Hematopoietic multipotent progenitor cell treated with erythropoietin and hydrocortisone succinate and interleukin-3 and kit ligand, for 4 days (in vitro differentiated cells): ENCODE results near the gene CAPSL.
A peak's percentile ranks its signal among the peaks of the same experiment; 100 is the strongest.
"Not testable (repeated sequence)": the region's sequence is repeated elsewhere in the genome, so short reads cannot be mapped to it uniquely, and the experiment has no call there.

Experiments used
- DNase-seq: peaks from one replicate; pipeline ENCODE4 v3.0.0-alpha.2; 2015

Gene CAPSL

DNA sequence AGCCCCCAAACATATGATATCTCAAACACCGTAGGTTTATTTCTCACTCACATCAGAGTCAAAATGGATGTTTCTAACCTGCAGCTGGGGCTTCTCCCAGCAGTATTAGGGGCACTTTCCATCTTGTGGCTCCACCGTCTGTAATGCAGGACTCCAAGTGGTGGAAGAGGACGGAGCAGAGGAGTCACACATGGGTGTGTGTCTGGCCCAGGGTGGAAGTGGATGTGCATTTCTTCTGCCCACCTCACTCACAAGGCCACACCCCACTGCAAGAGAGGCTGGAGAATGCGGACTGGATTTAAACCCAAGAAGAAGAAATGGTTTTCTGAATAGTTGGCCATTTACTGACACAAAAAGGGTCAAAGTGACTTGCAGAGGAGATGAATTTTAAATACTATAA, 67.8 kb downstream of the CAPSL start:
- no peak for DNase-seq

DNA sequence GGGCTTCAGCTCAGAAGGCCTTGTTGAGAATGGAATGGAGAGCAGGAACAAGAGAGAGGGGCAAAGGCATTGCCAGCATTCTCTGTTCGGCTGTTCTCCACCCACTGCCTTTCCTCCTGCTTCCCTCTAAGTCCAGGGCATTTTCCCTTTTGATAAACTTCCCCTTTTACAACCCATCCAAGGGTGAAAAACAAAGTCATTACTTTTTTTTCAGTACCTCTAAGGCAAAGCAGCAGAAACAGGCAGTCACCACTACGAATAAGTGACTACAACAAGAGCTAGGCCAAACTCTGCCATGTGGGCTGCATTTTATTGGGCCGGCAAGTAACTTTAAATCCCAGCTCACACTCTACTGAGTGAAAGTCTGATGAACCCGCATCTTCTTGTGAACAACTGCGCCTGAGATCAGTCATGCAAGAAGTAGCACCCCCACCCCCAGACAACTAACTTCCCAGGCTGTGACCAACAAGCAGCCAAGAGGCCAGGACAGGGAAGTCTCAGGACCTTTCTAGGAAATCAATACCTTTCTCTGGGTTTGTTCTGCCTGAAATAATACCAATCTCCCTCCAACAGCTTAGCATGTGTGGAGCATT, 68.6 kb downstream of the CAPSL start:
- DNase-seq: no peak

DNA sequence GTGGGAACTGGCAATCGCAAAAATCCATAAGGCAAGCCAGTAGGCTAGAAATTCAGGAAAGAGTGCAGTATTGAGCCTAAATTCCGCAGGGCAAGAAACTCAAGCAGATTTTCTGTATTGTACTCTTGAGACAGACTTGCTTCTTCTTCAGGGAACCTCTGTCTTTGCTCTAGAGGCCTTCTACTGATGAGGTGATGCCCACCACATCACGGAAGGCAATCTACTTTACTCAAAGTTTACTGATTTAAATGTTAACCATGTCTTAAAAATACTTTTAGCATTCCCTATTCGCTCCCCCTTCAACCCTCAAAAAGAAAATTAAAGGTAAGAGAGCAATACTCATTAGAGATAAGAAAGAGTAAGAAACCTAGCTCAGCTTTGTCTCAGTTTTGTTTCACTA, 70.4 kb downstream of the CAPSL start:
- DNase-seq: no peak

DNA sequence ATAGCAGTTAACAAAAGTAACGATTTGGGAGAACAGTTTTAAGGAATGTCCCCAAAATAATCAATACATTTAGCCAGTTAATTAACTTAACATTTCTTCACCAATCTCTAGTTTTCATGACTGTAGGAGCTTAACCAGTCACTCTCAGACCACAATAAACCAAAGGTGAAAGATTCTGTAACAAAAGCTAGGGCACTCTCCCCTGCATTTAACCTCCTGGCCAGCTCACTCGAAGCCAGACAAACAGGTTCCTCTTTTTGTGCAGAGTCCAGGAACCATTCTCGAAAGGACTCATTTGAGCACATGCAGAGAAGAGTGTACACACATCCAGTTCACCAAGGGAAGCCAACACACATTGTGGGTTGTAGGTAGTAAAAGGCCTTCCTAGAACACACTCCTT, 75.3 kb downstream of the CAPSL start:
- peak; percentile 59 for DNase-seq

DNA sequence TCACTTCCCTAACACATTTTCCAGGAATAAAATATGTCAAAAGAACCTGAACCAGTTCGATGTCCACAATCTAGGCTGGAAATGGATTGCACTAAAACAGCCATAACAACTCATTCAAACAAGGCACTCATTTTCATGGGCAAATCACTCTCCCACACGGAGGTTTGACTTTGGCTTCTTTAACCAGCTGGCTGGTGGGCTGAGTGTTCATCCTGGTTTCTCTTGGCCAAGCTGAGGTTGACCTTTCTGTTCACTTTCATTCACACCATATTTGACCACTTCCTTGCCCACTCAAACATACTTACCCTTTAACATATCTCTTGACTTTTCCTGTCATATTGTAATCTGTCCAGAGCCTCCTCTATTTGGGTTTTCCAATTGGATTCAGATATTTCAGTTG, 76.3 kb downstream of the CAPSL start:
- DNase-seq: no peak

DNA sequence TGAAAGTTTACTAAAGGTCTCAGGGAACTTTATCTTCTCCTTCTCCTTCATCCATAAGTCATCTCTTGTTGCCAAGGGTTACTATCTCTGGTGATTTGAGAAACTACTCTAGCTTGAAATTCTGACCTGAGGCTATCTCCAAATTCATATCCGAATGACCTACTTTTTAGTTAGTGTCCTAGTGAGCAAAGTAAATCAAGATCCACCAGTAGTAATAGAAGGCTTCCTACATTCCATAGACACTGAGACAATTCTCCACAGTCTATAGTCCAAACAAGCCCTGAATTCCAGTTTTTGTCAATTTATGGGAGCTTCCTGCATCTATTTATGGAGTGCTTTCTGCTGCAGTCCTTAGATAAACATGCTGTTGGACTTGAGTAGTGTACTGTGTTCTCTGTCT, 76.7 kb downstream of the CAPSL start:
- no peak for DNase-seq

DNA sequence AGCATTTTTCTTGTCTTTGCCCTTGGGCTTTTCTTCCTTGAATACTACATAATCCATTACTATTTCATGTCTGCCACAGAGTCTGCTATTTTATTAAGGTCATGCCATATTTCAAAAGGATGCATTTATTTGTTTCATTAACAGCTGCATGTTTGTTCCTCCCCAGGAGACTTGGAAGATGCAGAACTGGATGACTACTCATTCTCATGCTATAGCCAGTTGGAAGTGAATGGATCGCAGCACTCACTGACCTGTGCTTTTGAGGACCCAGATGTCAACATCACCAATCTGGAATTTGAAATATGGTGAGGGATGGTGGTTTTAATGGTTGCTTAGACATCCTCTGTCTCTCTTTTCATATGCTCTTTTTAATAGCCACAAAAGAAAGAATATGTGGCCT, 77.7 kb downstream of the CAPSL start:
- no peak for DNase-seq

DNA sequence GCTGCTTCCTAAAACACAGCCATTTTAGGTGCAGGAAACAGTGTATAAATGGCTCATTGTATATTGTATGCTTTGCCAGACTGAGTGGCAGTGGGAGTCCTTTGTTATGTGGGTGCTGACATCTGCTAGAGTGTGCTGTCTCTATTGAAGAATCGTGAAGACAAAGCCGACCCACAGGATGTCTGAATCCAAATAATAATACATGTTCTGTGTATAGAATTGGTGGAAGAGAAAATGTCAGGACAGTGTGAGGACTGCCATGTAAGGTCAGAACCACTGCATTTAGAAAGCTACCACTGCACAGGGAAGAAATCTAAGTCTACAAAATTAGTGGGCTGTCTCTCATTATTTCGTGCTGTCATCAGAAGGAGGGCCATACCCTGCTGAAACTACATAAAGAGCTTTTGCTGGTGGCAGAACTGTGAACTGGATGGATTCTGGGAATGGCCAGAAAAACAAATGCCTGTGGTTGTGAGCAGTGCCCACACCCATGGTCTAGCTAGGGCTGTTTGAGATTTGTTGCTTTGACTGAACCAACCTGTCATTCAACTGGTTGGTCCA, 79.2 kb downstream of the CAPSL start:
- DNase-seq: no peak

DNA sequence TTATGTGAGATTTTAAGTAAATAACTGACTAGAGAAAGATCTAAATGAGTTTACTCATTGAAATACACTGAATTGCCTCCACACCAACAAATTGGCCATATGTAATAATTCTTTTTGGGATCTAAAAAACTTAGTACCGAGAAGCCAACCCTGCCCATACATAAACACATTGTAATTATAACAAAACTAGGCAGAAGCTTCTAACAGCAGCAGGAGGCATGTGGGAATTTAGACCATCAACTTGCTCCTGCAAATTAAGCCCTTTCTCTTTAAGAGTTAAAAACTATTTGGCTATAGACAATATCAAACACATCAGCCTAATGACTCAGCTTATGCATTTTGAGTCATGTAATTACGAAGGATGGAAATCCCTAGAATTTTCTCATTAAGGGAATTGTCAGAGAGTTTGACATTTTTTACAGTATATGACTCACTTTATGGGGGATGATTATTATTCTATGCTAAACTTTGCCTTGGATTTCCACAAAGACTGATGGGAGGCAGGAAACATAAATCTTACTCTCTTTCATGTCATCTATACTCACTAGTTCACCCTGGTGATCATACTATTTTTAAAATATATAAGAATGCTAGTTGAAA, 80.7 kb downstream of the CAPSL start:
- DNase-seq: no peak

DNA sequence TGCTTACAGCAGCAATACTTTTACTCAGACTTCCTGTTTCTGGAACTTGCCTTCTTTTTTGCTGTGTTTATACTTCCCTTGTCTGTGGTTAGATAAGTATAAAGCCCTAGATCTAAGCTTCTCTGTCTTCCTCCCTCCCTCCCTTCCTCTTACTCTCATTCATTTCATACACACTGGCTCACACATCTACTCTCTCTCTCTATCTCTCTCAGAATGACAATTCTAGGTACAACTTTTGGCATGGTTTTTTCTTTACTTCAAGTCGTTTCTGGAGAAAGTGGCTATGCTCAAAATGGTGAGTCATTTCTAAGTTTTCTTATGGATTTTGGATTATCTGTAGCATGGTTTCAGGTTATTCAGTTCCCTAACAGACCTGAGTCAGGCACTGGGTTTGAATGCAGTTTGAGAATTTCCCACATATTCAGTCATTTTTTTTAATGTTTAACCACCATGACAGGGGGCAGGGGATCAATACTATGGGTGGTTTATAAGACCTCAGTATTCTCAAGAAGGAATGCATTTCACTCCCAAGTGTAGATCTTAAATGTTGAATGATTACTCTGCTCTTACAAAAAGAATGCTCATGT, 81.6 kb downstream of the CAPSL start, which contains the start of gene IL7R:
TSS of gene IL7R (plus strand) at position 127 of the 587 bp plus-strand sequence. CDS start at position 214, 87 bp downstream.
- peak; percentile 80 for DNase-seq

DNA sequence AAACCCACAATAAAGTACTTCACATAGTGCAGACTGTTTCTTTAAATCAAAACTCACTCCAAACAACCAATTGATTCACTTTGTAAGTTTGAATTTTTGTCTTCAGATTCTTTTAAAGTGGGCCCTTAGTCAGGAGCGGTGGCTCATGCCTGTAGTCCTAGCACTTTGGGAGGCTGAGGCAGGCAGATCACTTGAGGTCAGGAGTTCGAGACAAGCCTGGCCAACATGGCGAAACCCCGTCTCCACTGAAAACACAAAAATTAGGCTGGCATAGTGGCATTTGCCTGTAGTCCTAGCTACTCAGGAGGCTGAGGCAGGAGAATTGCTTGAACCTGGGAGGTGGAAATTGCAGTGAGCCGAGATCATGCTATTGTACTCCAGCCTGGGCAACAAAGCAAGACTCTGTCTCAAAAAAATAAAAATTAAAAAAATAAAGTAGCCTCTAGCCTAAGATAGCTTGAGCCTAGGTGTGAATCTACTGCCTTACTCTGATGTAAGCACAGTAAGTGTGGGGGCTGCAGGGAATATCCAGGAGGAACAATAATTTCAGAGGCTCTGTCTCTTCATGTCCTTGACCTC, 82.1 kb downstream of the CAPSL start:
- not testable (repeated sequence) for DNase-seq

DNA sequence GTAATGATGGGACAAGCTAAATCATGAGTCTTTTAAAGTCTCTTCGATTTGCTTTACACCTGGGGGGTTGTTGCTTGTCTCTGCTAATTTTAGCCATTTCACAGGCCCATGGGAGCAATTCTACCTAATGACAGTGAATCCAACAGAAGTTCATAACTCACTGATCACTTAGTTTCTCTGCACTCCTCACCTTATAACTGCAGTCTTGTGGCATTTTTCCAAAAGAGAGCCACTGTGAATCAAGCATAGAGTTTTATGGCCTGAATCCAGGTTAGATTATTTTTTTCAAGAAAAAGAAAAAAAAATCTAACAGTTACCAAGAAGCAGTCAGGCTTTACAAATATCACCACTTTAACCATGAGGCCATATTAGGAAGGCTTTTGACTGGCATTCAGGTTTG, 83.2 kb downstream of the CAPSL start:
- DNase-seq: no peak
